Breast epithelium (tissue), 4 donors: Measurements from ENCODE around the gene ATXN7L3B. TPM values are rescaled to one million over a fixed set of nuclear protein-coding genes. Genes with fewer than 3 reads are reported as not detected.

ENCODE experiments used
- DNase-seq, 2 donors: peaks; one replicate each; pipeline ENCODE4 v3.0.0-alpha.2; 2019; ENCODE audit warnings: low spot score in 2 of 2
- H3K27ac ChIP-seq, 2 donors: fragments of 200-600 bp; sonication (generic) in 1 of 2; one replicate each; pipeline ENCODE4 v1.5.1; 2016 to 2019; ENCODE audit warnings: mild to moderate bottlenecking in 1 of 2
- H3K27me3 ChIP-seq, 2 donors: fragments of 200-600 bp; sonication (generic) in 1 of 2; one replicate each; pipeline versions ENCODE4 v1.5.1 to v1.6.0; 2017 to 2019; ENCODE audit warnings: control low read depth in 1 of 2, mild to moderate bottlenecking in 1 of 2
- H3K36me3 ChIP-seq: fragments of 200-600 bp; one replicate; pipeline ENCODE4 v1.5.1; 2019
- H3K4me1 ChIP-seq, 2 donors: fragments of 200-600 bp; sonication (generic); one replicate each; pipeline ENCODE4 v1.5.1; 2016 to 2019; ENCODE audit warnings: control low read depth in 1 of 2
- H3K4me3 ChIP-seq, 3 donors: fragments of 200-600 bp; sonication (generic); 1 replicate in 2 of 3; 2 replicates in 1 of 3; pipeline ENCODE4 v1.5.1; 2016 to 2019; ENCODE audit warnings: mild to moderate bottlenecking in 3 of 3, moderate library complexity in 2 of 3
- H3K9me3 ChIP-seq, 2 donors: fragments of 200-600 bp; sonication (generic) in 1 of 2; one replicate each; pipeline ENCODE4 v1.5.1; 2016 to 2019; ENCODE audit warnings: control low read depth in 1 of 2
- CTCF ChIP-seq, 3 donors: fragments of 450-650 bp; IDR thresholded peaks; one replicate each; pipeline ENCODE4 v1.5.1; 2016 to 2017; ENCODE audit warnings: antibody characterized with exemption in 3 of 3, mild to moderate bottlenecking in 3 of 3, moderate library complexity in 3 of 3
- POLR2A ChIP-seq: fragments of 450-650 bp; IDR thresholded peaks from one replicate; pipeline ENCODE4 v1.6.1; 2016; ENCODE audit warnings: antibody characterized with exemption, mild to moderate bottlenecking, moderate library complexity
- POLR2AphosphoS5 ChIP-seq, 3 donors: sonication (generic); formaldehyde crosslinking; IDR thresholded peaks; one replicate each; pipeline ENCODE4 v1.6.1; 2017; ENCODE audit warnings: antibody characterized with exemption in 3 of 3
- intact Hi-C: fragments of 100-400 bp; cut with DNase I; formaldehyde crosslinking; loops from one replicate; pipeline ENCODE4 v1.15.1; 2023; ENCODE audit warnings: low total_unique reads
- total RNA-seq, 3 donors: library from RNA; depleted of rRNA; stranded (reverse); fragments of >200 nt; gene quantifications; one replicate each; pipeline ENCODE4 v1.1.0, GENCODE V29; 2016

ATXN7L3B gene
- total RNA-seq, 3 donors from 2014 or later: 17.8 to 33.1 (median 22.3) TPM

GRCh38 chr12:74526535-74526934 is 11.1 kb upstream of the ATXN7L3B start:
- Histone ChIP-seq H3K4me1 (no peaks in the 10 kb centered on the region), H3K36me3 (peaks cover 5% of the 10 kb centered on the region), H3K9me3 (no peaks in the 10 kb centered on the region), H3K27me3 (no peaks in the 10 kb centered on the region), H3K4me3 (no peak overlapping the region), H3K27ac (no peak overlapping the region)
- intact Hi-C loops: no loop called here
- TF ChIP-seq POLR2AphosphoS5 (IDR thresholded peaks at IDR 0.05): no peak
- TF ChIP-seq POLR2A: no peak
- TF ChIP-seq CTCF (IDR thresholded peaks at IDR 0.05): no peak
- no peak for DNase-seq

DNA sequence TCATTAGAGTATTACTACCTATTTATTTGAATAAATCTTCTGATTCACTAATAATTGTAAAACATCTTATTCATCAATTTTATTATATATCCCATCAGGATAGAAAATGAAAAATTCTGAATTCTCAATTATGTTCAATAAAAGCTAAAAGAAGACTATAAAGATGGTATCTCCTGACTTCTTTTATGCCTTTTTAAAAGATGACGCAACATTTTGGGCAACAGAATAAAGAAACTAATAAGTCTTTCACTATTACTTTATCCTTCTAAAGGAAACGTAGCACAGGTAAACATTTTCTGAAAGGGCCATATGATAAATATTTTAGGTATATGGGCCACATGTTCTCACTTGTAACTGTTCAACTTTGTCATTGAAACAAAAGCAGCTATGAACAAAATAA is 10.1 kb upstream of the ATXN7L3B start:
- intact Hi-C loops: loop anchor here (1.0 kb wide), 1 partner anchor 8 kb away; no protein-coding TSS in a partner anchor
- Histone ChIP-seq H3K4me3 (no peak overlapping the region), H3K27me3 (no peaks in the 10 kb centered on the region), H3K9me3 (no peaks in the 10 kb centered on the region), H3K36me3 (peaks cover 5% of the 10 kb centered on the region), H3K27ac (no peak overlapping the region), H3K4me1 (no peaks in the 10 kb centered on the region)
- no peak for DNase-seq
- no peak for TF ChIP-seq CTCF (IDR thresholded peaks at IDR 0.05)
- TF ChIP-seq POLR2AphosphoS5 (IDR thresholded peaks at IDR 0.05): no peak
- no peak for TF ChIP-seq POLR2A

GRCh38 chr12:74530676-74531075 is 7.0 kb upstream of the ATXN7L3B start:
- no peak for TF ChIP-seq CTCF (IDR thresholded peaks at IDR 0.05)
- intact Hi-C loops: no loop called here
- peaks cover 5% of the 10 kb centered on the region for H3K36me3 ChIP-seq
- H3K27ac ChIP-seq: no peak overlapping the region
- H3K9me3 ChIP-seq: no peaks in the 10 kb centered on the region
- no peak overlapping the region for H3K4me3 ChIP-seq
- no peaks in the 10 kb centered on the region for H3K4me1 ChIP-seq
- no peak for DNase-seq
- no peaks in the 10 kb centered on the region for H3K27me3 ChIP-seq

DNA sequence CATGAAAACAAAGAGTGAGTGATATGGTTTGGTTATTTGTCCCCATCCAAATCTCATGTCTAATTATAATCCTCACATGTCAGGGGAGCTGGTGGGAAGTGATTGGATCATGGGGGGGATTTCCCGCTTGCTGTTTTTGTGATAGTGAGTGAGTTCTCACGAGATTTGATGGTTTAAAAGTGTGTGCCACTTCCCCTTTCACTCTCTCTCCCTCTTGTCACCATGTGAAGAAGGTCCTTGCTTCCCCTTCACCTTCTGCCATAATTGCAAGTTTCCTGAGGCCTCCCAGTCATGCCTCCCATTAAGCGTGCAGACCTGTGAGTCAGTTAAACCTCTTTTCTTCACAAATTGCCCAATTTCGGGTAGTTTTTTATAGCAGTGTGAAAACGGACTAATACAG is 2.1 kb upstream of the ATXN7L3B start:
- H3K27ac ChIP-seq: no peak overlapping the region
- H3K4me1 ChIP-seq: peaks cover 0 to 10% of the 10 kb centered on the region in 2 donors
- no peak overlapping the region for H3K4me3 ChIP-seq
- no peaks in the 10 kb centered on the region for H3K36me3 ChIP-seq
- no peaks in the 10 kb centered on the region for H3K27me3 ChIP-seq
- no peaks in the 10 kb centered on the region for H3K9me3 ChIP-seq
- intact Hi-C loops: loop anchor here (1.0 kb wide), 1 partner anchor 8 kb away; no protein-coding TSS in a partner anchor
- TF ChIP-seq CTCF (IDR thresholded peaks at IDR 0.05) (no peak), POLR2AphosphoS5 (IDR thresholded peaks at IDR 0.05) (no peak), POLR2A (no peak)
- no peak for DNase-seq

GRCh38 chr12:74537126-74537706 is 419 bp upstream of the ATXN7L3B start:
- no peak for DNase-seq
- intact Hi-C loops: no loop called here
- Histone ChIP-seq H3K27me3 (no peaks in the 10 kb centered on the region), H3K4me1 (peaks cover 0 to 21% of the 10 kb centered on the region in 2 donors), H3K9me3 (no peaks in the 10 kb centered on the region), H3K4me3 (peak overlapping the region; percentile 83 to 86 (median 84)), H3K27ac (peak overlapping the region; percentile 98), H3K36me3 (no peaks in the 10 kb centered on the region)
- TF ChIP-seq POLR2AphosphoS5 (IDR thresholded peaks at IDR 0.05): no peak
- TF ChIP-seq CTCF (IDR thresholded peaks at IDR 0.05): peak; percentile 42 to 75 (median 65)
